Lower leg skin (tissue), 3 donors: ENCODE results near the gene RELL1.

Experiments
- CTCF ChIP-seq, 3 donors: fragments of 450-650 bp; IDR thresholded peaks; one replicate each; pipeline ENCODE4 v1.5.1; 2016; ENCODE audit warnings: antibody characterized with exemption in 3 of 3, mild to moderate bottlenecking in 3 of 3, moderate library complexity in 2 of 3
- POLR2A ChIP-seq, 2 donors: fragments of 450-650 bp; IDR thresholded peaks; one replicate each; pipeline ENCODE4 v1.6.1; 2016 to 2017; ENCODE audit warnings: antibody characterized with exemption in 2 of 2, mild to moderate bottlenecking in 1 of 2, moderate library complexity in 1 of 2

- TF ChIP-seq CTCF (IDR thresholded peaks at IDR 0.05) = no peak
- TF ChIP-seq POLR2A (IDR thresholded peaks at IDR 0.05) = no peak
Measured at GRCh38 chr4:37631551-37631950, 54.6 kb downstream of the RELL1 start.
